SU-DHL-6 (cell line): ENCODE results near the gene GALR3.
A peak's percentile ranks its signal among the peaks of the same experiment; 100 is the strongest.

ENCODE experiments used
- H2AFZ ChIP-seq: fragments of 200-600 bp; sonication (generic); 2 replicates; pipeline ENCODE4 v1.6.1; 2014; ENCODE audit warnings: low read depth, mild to moderate bottlenecking, moderate library complexity, mixed read lengths, antibody characterized with exemption, low read length; ENCODE audit not compliant: severe bottlenecking
- H3F3A ChIP-seq: fragments of 200-600 bp; shearing (Covaris generic); 2 replicates; pipeline ENCODE4 v1.6.0; 2016; ENCODE audit warnings: antibody characterized with exemption, mild to moderate bottlenecking; ENCODE audit not compliant: insufficient read depth
- H3K27ac ChIP-seq: fragments of 200-600 bp; sonication (generic); 2 replicates; pipeline ENCODE4 v1.5.1; 2016; ENCODE audit warnings: low read depth, mild to moderate bottlenecking, low read length, moderate library complexity, mixed read lengths
- H3K27me3 ChIP-seq: fragments of 200-600 bp; sonication (generic), shearing (Covaris generic); 2 replicates; pipeline ENCODE4 v1.6.0; 2014; ENCODE audit warnings: mild to moderate bottlenecking, low read length
- H3K36me3 ChIP-seq: fragments of 200-600 bp; sonication (generic); 2 replicates; pipeline ENCODE4 v1.6.1; 2014; ENCODE audit warnings: mild to moderate bottlenecking, low read length, mixed read lengths
- H3K4me2 ChIP-seq: fragments of 300-600, 200-600 bp; shearing (Covaris generic), sonication (generic); 2 replicates; pipeline ENCODE4 v1.6.0; 2014; ENCODE audit warnings: low read length, low read depth, mild to moderate bottlenecking; ENCODE audit not compliant: poor library complexity, severe bottlenecking
- H3K4me3 ChIP-seq: fragments of 200-600 bp; sonication (generic); 2 replicates; pipeline ENCODE4 v1.5.1; 2014; ENCODE audit warnings: antibody characterized with exemption, low read length, mild to moderate bottlenecking, mixed read lengths; ENCODE audit not compliant: insufficient read depth, poor library complexity, severe bottlenecking
- H3K79me2 ChIP-seq: fragments of 200-600 bp; sonication (generic); 2 replicates; pipeline ENCODE4 v1.6.1; 2014; ENCODE audit warnings: mild to moderate bottlenecking, low read length, moderate library complexity; ENCODE audit not compliant: insufficient read depth
- H3K9ac ChIP-seq: fragments of 200-600 bp; sonication (generic); 2 replicates; pipeline ENCODE4 v1.7.0; 2014; ENCODE audit warnings: mild to moderate bottlenecking, low read length
- H3K9me2 ChIP-seq: fragments of 200-600 bp; sonication (generic); replicated peaks from 2 replicates; pipeline ENCODE4 v1.6.1; 2014; ENCODE audit warnings: low read length; ENCODE audit not compliant: insufficient read depth
- H3K9me3 ChIP-seq: fragments of 200-600 bp; sonication (generic); 2 replicates; pipeline ENCODE4 v1.6.1; 2014; ENCODE audit warnings: low read length, mixed read lengths; ENCODE audit not compliant: insufficient read depth
- H4K20me1 ChIP-seq: fragments of 200-600 bp; sonication (generic); 2 replicates; pipeline ENCODE4 v1.6.1; 2014; ENCODE audit warnings: low read depth, mild to moderate bottlenecking, antibody characterized with exemption, low read length, moderate library complexity, mixed read lengths
- CTCF ChIP-seq: fragments of 200-600 bp; sonication (generic); IDR thresholded peaks from one replicate; pipeline ENCODE4 v1.5.1; 2017; ENCODE audit warnings: antibody characterized with exemption, mild to moderate bottlenecking, low read length, moderate library complexity; ENCODE audit not compliant: insufficient read depth, poor library complexity, severe bottlenecking
- EZH2phosphoT487 ChIP-seq: fragments of 200-600 bp; sonication (generic), shearing (Covaris generic); conservative IDR thresholded peaks from 2 replicates; pipeline ENCODE4 v1.6.1; 2018; ENCODE audit warnings: mild to moderate bottlenecking, antibody characterized with exemption, low read length, moderate library complexity, mixed read lengths

GALR3 gene

GRCh38 chr22:37844904-37845329 lies 21.7 kb downstream of the GALR3 start:
- Histone ChIP-seq H3K27me3 (no peaks in the 10 kb centered on the region), H3K27ac (0 out of 2 replicates have a peak overlapping the region, but pooled peaks have one; percentile 28), H4K20me1 (no peaks in the 10 kb centered on the region; the same call in 1 of the 2 replicates), H2AFZ (peak overlapping the region; percentile 59), H3K9me2 (no peaks in the 10 kb centered on the region), H3K4me2 (peak overlapping the region; percentile 47), H3F3A (peaks cover 14% of the 10 kb centered on the region), H3K4me3 (peak overlapping the region; percentile 51), H3K9ac (no peak overlapping the region), H3K79me2 (peaks cover 33% of the 10 kb centered on the region), H3K36me3 (no peaks in the 10 kb centered on the region), H3K9me3 (no peaks in the 10 kb centered on the region)
- TF ChIP-seq CTCF (no peak), EZH2phosphoT487 (no peak)

GRCh38 chr22:37846433-37846832 lies 23.3 kb downstream of the GALR3 start:
- Histone ChIP-seq H3K4me2 (no peak overlapping the region), H3K27me3 (no peaks in the 10 kb centered on the region), H4K20me1 (no peaks in the 10 kb centered on the region; the same call in 1 of the 2 replicates), H2AFZ (no peak overlapping the region), H3K4me3 (no peak overlapping the region), H3K36me3 (no peaks in the 10 kb centered on the region), H3K9me3 (no peaks in the 10 kb centered on the region), H3K79me2 (peaks cover 49% of the 10 kb centered on the region), H3F3A (peaks cover 14% of the 10 kb centered on the region), H3K27ac (no peak overlapping the region), H3K9ac (no peak overlapping the region), H3K9me2 (no peaks in the 10 kb centered on the region)
- no peak for TF ChIP-seq CTCF
- no peak for TF ChIP-seq EZH2phosphoT487

- peaks cover 54% of the 10 kb centered on the region for H3K79me2 ChIP-seq
- no peaks in the 10 kb centered on the region; the same call in 1 of the 2 replicates for H4K20me1 ChIP-seq
- peak overlapping the region; percentile 93 for H3K4me3 ChIP-seq
- H3K9ac ChIP-seq: peak overlapping the region; percentile 91
- no peak overlapping the region for H2AFZ ChIP-seq
- peak overlapping the region; percentile 97 for H3K4me2 ChIP-seq
- no peaks in the 10 kb centered on the region for H3K27me3 ChIP-seq
- peak overlapping the region; percentile 43 for H3K27ac ChIP-seq
- no peaks in the 10 kb centered on the region for H3K9me3 ChIP-seq
- H3K36me3 ChIP-seq: peaks cover 13% of the 10 kb centered on the region
- H3F3A ChIP-seq: peaks cover 14% of the 10 kb centered on the region
- TF ChIP-seq EZH2phosphoT487 (no peak), CTCF (no peak)
- H3K9me2 ChIP-seq: no peaks in the 10 kb centered on the region
These were observed 25.5 kb downstream of the GALR3 start for GRCh38 chr22:37848587-37849088.
